ENCODE results near the gene SSU72.
"Not testable (repeated sequence)": the region's sequence is repeated elsewhere in the genome, so short reads cannot be mapped to it uniquely, and the experiment has no call there.

The SSU72 gene

DNA sequence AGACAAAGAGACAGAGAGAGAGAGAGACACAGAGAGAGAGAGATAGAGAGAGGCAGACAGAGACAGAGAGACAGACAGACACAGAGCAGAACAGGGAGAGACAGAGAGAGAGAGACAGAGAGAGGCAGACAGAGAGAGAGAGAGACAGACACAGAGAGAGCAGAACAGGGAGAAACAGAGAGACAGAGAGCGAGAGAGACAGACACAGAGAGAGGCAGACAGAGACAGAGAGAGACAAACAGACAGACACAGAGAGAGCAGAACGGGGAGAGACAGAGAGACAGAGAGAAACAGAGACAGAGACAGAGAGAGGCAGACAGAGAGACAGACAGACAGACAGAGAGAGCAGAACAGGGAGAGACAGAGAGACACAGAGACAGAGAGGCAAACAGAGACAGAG is 20.7 kb upstream of the SSU72 start:
- not testable (repeated sequence) for DNase-seq (ENCODE audit: low read depth)

DNA sequence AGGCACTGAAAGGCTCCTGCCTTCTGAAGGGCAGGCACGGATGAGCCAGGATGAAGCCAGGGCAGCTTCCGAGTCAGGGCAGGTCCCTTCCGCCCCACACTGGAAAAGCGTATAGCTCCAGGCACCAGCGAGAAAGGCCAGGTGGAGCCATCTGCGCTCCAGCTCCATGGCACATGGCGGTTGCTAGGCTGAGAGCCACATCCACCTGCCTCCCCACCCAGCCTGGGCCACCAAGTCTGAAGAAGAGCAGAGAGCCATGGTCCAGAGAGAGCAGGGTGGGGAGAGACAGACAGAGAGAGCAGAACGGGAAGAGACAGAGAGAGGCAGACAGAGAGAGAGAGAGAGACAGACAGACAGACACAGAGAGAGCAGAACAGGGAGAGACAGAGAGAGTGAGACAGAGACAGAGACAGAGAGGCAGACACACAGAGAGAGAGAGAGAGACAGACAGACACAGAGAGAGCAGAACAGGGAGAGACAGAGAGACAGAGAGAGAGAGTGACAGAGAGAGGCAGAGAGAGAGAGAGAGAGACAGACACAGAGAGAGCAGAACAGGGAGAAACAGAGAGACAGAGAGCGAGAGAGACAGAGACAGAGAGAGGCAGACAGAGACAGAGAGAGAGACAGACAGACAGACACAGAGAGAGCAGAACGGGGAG is 20.1 kb upstream of the SSU72 start:
- no peak for DNase-seq (ENCODE audit: low read depth)

DNA sequence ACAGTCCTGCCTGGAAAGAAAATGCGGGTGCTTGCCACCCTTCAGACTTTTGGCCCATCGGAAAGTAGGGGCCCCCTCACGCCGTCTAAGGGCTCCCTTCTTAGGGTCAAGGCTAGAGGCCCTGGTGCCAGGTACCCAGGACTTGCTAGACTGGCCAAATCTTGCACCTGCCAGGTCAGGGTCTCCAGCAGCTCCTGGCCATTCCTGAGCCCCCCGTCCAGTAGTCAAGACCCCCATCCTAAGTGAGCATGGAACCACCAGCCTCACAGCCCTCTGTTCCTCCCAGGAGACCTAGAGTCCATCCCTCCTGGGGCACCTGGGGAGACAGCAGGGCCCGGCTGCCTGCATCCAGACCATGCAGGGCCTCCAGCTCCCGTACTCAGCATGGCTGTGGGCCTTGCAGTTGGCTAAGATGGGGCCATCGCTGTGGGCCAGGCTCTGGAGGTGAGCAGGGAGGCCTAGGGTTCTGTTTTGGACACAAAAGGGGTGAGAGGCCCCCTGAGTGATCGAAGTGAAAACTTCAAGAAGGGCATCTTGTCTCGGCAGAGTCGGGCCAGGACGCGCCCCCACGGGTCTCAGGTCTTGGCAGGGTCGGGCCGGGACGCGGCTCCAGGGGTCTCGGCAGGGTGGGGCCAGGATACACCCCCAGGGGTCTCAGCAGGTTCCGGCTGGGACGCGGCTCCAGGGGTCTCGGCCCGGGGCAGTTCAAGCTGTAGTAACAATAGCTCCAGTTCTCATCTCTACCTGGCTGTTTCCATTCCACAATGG is 19.4 kb upstream of the SSU72 start:
- no peak for DNase-seq (ENCODE audit: low read depth)

DNA sequence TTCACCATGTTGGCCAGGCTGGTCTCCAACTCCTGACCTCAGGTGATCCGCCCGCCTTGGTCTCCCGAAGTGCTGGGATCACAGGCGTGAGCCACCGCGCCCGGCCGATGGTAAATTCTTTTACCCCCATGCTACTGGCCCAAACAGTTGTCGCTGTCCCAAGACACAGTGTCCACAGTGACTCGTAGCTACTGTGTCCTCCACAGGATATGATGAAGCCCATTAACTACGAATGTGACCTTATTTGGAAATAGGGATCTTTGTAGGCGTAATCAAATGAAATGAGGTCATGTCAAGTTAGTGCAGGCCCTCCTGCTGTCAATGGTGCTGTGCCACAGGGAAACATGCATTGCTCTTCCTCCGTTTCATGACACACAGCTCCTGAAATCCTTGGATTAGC is 16.8 kb upstream of the SSU72 start:
- no peak for DNase-seq (ENCODE audit: low read depth)

DNA sequence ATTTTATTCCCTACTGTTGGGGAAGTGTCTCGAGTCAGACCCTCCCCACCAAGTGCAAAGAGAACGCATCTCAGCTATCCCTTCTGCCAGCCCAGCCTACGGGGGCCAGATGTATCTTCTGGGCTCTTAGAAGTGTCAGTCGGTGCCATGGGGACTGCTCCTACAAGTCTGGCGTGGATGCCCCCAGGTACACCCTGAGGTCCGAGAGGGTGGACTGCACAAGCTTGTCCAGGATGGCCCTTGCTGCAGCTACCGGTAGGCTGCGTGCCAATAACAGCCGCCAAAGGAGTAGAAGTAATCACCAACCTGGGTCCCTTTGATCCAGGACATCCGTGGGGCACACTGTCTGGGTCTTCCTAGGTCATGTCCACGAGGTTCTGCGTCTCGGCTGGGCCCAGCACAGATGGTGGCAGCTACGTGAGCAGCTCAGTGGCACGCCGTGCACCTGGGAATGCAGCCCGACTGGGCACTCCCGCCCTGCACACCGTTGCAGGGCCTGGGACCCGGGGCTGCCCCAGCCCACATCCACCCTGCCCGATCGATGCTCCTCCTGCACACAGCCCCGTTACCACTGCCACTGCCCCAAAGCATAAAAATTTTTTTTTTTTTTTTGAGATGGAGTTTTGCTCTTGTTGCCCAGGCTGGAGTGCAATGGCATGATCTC is 8.8 kb upstream of the SSU72 start:
- no peak for DNase-seq (ENCODE audit: low read depth)

DNA sequence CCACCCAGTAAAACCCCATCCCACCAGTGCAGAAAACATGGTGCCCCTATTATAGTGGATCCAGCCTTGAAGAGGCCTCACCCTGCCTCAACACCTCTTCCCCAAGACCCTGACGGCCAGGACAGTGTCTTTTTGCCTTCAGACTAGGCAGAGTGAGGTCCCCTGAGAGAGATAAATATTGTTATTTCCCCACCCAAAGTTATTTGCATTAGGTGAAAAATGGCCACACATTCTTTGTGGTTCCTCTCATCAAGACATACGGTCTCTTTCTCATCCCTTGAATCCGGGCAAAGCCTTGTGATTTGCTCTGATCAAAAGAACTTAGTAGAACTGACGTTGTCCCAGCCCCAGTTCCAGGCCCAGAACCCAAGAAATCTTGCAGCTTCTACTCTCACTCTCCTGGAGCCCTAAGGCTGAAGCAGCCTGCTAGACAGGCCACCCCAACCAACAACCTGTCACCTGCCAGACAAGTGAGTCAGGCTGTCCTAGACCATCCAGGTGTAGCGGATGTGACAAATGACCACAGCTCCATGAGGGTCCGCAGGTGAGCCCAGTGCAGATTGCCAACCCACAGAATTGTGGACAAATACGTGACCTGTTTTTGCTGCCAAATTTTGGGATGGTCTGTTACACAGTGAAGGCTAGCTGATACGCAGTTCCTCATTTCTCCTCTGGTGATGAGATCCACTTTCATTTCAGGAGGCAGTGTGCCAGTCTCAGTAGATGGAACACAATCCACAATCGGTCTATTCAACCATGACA is 8.1 kb upstream of the SSU72 start:
- DNase-seq (ENCODE audit: low read depth): no peak

DNA sequence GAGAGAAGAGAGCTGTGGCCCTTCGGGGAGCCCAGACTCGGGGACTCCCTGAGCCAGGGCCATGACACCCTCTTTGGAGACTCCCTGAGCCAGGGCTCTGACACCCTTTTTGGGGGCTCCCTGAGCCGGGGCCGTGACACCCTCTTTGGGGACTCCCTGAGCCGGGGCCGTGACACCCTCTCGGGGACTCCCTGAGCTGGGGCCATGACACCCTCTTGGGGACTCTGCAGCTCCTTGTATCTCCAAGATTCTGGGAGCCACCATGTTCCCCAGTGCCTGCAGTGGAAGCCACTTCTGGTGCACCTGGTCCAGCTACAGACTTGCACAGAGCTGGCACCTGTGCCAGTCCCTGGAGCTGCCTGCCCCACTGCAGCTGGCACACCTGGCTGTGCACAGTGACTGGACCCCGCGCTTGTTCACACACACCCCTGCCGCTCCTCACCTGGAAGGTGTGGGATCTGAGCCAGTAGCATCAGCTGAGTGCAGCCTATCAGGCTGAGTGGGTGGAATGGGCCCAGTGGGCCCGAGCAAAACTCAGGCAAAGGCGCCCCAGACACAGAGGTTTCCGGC is 3.8 kb upstream of the SSU72 start:
- DNase-seq (ENCODE audit: low read depth): no peak

DNA sequence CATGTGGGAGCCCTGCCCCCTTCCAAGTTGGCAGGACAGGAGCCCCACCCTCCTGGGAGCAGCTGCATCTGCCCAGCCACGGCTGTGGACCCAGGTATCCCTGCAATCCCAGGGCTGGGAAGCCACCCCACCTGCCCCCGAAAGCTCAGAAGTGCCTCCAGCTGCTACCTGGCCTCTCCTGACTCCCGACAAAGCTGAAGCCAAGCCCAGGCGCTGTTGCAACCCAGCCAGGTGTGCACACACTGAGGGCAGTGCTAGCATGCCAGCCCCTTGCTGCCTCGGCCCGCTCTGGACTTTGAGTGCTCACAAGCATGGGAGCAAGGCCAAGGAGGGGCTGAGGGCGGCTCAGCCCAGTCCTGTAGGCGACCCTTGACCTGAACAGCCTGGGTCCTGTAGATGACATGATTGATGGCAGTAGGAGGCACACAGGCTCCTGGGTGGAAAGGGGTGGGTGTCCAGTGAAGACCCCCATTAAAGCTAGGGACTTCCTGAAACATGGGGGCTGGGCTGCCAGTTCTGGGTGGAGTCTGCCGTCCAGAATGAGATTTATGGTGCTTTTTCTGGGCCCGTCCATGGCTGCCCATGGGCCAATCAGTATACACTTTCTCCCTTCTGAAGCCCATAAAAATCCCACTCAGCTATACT is 2.8 kb upstream of the SSU72 start:
- no peak for DNase-seq (ENCODE audit: low read depth)

DNA sequence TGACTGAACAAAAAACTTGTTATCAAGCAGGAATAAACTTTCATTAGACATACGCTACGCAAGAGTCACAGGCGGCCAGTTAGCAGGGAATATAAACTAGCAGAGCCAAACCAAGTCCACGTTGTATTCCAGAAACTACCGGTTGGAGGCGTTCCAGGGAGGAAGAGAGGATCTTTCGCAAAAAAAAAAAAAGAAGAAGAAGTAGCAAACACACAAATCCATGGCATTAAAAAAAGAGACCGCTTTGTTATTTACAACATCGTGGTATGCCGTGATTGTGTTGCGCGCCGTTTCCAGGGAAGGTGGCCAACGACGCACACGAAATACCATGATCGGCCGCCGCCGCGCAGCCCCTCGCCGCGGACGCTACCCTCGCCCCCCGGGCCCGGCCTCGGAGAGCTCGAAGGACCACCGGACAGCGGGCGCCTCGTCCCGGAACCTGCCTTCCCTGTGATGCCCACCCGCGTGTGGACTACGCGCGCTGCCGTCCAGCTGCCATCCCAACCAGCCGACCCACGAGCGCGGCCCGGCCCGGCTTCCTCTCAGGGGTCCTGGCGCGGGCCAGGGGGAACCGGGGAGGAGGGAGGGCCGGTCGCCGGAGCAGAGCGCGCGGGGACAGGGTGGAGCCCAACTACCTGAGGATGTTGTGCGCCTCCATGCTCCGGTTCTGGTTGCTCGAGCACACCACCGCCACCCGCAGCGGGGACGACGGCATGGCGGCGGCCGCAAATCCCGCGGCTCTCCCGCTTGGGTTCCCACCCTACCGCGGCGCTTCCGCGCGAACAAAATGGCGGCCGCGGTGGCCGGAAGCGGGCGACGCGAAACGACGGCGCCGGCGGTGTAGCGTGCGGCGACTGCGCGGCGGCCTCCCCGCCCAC is 581 bp downstream of the SSU72 start:
- peak; percentile 57 for DNase-seq (ENCODE audit: low read depth)

DNA sequence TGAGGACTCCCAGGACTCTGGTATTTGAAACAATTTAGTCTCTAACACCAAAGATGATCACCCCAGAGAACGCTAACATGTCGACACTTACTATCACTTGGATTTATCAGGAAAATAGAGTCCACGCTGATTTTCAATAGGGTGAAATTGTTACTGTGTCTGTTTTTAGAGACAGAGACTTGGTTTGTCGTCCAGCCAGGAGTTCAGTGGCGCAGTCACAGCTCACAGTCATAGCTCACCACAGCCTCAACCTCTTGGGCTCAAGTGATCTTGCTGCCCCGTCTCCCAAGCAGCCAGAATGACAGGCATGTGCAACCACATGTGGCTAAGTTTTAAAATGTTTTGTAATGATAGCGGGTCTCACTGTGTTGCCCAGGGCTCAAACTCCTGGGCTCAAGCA is 5.3 kb downstream of the SSU72 start:
- DNase-seq (ENCODE audit: low read depth): no peak

DNA sequence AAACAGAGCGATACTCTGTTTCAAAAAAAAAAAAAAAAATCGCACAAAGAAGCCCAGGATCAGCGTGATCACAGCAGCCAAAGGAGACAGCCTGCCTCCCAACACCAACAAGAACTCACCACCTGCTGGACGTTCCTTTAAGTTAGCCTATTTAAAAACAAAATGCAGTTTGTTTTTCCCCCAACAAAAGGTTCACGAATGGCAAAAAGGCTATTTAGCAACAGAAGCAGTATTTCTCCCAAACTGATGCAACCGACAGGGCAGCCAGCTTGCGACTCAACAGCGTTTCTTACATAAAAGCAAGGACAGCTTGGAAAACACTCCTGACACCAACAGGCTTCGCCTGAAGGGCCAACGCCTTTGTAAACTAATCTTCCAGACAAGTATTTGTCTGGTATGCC is 6.8 kb downstream of the SSU72 start:
- DNase-seq (ENCODE audit: low read depth): no peak

DNA sequence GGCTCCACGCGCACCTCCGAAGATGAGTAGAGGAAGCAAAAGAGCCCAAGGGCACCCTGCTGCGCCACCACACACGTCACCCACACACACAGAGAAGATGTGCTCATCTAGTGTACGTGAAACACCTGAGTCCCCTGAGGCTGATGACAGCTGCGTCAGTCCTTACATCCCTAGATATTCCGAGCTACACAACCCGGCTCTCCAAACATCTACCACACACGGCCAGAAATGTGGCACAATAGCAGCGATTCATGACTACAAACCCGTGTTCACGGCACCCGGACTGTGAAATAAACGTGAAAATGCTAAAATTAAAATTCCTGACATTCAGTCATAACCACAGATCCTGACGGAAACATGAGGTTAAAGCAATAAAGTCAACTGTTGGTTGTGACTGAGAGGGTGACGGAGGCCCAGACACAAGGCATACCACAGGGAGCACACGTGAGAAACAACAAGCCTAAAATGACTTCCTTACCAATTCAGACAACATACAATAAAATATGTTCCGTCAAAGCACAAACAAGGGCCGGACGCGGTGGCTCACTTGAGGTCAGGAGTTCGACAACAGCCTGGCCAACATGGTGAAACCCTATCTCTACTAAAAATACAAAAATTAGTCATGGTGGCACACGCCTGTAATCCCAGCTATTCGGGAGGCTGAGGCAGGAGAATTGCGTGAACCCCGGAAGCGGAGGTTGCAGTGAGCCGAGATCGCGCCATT is 7.3 kb downstream of the SSU72 start:
- no peak for DNase-seq (ENCODE audit: low read depth)

DNA sequence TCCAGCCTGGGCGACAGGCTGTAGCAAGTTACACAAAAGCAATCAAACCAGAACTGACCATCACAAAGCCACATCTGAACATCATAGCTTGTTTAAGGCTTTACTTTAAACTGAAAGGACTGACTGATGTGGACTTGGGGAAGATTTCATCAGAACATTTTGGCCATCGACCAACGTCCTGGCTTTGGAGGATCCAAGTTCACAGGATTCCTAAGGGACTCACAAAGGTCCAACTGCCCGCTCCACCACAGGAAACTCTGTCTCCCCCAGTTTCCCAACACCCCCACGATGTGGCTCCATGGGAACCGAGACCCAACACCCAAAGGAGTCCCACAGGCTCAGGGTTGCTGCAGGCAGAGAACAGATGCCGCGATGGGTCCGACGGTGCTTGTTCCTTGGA is 9.3 kb downstream of the SSU72 start:
- DNase-seq (ENCODE audit: low read depth): no peak

DNA sequence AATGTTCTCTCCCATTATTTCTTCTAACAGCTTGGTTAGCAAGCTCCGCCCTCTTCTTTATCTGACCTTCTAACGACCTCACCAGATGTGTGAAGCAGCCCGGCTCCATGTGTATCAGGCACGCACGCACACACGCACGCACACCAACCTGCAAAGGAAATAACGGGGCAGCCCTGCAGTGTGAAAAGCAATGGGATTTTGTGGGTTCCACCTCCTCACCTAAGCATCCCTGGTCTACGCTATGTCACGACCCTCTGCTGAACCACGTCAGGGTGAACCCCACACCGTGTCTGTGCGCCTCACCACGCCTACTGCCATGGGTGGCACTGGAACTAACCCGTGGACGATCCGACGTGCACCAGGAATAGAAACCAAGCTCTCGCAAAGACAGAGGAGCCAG is 10.4 kb downstream of the SSU72 start:
- no peak for DNase-seq (ENCODE audit: low read depth)

DNA sequence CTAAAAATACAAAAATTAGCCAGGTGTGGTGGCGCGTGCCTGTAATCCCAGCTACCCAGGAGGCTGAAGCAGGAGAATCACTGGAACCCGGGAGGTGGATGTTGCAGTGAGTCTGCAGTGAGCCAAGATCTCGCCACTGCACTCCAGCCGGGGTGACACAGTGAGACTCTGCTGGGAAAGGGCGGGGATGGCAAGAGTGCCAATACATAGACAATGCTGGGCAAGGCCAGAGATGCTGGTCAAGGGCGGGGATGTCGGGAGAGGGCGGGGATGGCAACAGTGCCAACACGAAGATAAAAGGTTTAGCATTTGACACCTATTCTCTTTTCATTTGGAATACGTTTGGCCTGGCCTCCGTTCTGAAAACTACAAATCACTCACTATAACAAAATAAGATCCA is 11.0 kb downstream of the SSU72 start:
- DNase-seq (ENCODE audit: low read depth): no peak

DNA sequence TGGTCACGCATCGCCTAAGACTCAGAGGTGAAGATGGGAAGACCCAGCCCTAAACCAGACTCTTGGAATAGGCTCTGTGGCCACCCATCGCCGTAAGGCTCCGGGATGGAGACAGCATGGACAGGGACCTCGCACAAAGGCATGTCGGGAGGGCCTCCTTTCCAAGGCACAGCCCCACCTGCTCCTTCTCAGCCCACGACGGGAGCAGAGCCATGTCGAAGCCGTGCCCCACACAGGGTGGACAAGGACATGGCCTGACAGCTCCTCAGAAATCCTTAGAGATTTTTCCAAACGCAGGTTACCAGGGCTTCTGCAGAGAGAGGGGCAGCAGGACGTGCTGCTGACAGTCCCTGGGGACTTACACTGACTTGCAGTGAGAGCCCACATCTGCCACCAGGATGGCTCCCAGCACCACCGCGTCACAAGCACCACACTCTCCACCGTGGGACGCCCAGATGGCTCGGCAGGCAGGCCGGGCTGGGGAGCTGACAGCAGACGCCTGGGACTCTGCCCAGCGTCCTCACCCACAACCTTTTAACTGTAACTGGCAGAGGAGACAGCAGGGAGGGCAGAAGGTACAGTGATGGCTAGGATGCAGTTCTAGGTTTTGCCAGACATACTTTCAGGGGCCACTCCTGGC is 12.0 kb downstream of the SSU72 start:
- no peak for DNase-seq (ENCODE audit: low read depth)

DNA sequence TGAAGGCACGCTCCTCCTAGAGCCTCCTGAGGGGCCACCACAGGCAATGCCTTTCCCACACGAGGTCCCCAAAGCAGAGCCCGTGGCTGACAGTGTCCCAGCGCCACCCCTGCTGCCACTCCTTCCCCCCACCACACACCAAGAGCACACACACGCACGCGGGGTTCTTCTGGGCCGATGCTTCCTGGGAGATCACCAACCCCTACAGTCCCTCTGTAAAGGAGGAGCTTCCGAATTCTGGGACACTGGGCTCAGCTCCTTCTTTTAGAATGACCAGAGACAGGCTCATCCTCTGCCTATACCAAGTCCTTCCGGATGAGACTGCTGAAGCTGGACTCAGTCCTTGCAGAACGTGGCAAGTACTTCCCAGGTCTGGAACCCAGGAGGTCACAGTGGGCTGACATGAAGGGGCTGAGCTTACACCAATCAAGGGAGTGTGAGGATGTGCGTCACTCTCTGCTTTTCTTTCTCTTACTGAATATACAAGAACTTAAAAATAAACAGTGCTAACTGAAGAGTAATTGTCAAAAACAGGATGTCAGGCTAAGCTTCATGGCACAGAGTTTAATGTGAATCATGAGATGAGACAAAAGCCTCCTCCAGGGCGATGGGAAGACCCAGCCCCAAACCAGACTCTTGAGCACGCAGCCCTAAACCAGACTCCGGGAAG is 12.7 kb downstream of the SSU72 start:
- DNase-seq (ENCODE audit: low read depth): no peak

DNA sequence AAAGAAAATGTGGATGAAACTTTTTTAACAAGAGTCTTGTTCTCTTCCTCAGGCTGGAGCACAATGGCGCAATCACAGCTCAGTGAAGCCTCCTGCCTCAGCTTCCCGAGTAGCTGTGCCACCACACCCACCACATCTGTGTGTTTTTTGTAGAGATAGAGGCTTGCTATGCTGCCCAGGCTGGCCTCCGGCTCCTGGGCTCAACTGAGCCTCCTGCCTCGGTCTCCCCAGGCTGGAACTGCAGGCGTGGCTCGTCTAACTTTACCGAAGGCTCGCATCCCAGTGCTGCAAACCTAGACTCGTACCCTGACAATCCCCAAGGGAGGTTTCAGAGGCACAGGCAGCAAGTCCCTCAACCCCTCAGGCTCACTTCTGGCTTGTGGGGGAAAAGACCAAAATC is 14.5 kb downstream of the SSU72 start:
- DNase-seq (ENCODE audit: low read depth): no peak

DNA sequence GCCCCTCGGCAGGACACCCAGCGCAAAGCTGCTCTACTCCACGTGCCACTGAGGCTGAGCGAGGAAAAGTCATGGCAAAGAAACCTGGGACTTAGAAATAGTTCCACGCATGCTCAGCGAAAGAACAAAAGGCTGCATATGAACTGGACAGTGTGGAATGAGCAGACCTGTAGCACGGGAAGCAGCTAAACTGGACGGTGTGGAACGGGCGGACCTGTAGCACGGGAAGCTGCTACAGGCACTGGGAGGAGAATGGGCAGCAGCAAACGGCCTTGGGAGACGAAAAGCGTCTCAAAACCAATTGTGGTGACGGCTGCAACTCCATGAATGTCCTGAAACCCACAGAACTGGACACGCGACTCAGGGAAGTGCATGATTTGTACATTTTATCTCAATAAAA is 15.6 kb downstream of the SSU72 start:
- no peak for DNase-seq (ENCODE audit: low read depth)
